GM19023 (cell line): ENCODE results near the gene FBXO2.
"Not testable (repeated sequence)": the region's sequence is repeated elsewhere in the genome, so short reads cannot be mapped to it uniquely, and the experiment has no call there.

ENCODE experiments used
- ATAC-seq: cut with Tn5 transposase; IDR thresholded peaks from one replicate; pipeline ENCODE4 v1.9.1; 2021; ENCODE audit warnings: mild to moderate bottlenecking, moderate library complexity; ENCODE audit not compliant: unreplicated experiment

FBXO2 gene

DNA sequence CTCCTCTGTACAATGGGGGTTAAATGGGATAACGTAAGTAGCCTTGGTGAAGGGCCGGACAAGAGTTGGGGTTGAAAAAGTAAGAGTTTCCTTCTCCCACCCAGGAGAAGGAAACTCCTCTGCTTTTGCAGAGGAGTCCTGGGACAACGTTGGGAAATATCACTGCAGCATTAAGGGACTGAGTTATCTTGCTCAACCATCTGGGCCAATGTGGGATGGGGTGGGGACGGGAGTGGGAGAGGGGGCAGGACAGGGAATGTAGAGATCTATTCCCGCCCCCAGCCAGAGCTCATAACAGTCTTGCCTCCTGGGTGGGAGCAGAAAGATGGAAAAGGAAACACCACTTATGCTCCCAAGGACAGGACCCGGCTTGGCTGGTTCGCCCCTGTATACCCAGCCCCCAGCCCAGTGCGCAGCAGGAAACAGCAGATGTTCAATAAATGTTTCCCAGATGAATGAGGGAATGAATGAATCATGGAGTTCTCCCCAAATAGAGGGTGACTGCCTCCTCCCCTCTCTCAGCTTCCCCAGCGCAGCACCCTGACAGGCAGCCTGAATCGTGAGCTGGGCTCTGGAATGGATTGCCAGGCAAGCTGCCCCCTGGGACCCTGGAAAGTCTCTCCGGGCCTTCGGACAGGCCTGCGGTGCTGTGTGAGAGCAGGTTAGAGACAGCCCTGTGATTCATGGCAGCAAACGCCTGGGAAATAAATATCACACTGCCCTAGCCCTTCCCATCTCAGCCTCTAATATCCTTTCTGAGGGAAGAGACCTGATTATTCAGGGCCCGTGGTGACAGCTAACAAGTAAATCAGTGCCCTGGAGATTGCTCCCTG lies 24.8 kb downstream of the FBXO2 start:
- no peak for ATAC-seq

DNA sequence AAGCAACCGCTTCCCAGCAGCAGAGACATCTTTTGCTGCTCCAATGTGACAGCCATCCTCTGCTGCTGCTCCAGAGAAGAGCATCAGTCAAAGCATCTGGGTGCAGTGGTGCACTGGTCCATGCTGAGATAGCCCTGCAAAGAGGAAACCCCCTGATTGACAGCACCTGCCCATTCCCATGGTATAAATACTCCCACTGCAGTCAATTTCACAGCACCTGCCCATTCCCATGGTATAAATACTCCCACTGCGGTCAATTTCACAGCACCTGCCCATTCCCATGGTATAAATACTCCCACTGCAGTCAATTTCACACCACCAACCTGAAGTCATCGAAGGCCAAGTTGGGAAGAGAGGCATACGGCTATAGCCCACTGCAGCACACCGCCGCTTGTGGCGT lies 25.5 kb downstream of the FBXO2 start:
- no peak for ATAC-seq

DNA sequence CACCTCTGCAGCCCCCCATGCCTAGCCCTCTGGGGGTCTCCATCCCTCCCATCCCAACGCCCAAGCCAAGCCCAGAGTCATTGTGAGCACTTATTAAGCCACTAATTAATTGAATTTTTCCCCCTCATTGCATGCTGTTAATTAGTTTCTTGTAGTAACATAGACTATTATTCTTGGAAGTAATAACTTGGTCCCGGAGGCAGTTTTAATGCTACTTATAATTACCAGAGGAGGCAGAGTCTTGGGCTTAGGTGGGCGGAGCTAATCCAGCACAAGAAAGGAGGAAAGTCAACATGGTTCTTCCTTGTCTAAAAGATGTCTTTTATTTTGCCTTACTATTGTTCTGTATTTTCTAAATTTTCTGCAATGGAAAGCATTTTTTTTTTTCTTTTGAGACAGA lies 27.7 kb downstream of the FBXO2 start:
- no peak for ATAC-seq

DNA sequence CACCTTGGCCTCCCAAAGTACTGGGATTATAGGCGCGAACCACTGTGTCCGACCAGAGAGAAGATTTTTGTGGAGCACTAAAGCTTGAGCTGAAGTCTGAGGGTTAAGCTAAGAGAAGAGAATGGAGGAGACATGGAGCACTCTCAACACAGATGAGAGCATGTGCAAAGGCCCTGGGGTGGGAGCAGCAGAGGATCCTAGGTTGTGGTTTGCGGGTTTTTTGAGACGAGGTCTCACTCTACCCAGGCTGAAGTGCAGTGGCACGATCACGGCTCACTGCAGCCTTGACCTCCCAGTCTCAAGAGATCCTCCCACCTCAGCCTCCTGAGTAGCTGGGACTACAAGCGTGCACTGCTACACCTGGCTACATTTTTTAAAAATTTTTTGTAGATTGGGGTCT lies 30.5 kb downstream of the FBXO2 start:
- ATAC-seq = no peak

DNA sequence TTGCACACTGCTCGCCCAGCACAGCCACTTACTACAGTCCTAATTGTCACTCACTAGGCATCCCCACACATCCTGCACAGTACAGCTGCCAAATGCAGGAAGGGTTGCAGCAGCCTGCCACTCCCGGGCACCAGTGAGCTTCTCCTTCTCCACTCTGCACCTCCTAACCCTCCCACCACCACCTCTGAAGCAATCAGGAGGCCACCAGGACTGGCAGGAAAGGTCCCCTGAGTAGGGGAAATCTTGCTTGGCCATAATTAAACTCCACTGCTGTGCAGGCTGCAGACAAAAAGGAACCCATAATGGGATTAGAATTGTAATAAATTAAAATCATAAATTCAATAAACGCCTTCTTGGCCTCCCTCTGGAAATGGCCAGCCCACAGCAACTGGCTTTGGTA lies 31.8 kb downstream of the FBXO2 start:
- ATAC-seq = no peak

DNA sequence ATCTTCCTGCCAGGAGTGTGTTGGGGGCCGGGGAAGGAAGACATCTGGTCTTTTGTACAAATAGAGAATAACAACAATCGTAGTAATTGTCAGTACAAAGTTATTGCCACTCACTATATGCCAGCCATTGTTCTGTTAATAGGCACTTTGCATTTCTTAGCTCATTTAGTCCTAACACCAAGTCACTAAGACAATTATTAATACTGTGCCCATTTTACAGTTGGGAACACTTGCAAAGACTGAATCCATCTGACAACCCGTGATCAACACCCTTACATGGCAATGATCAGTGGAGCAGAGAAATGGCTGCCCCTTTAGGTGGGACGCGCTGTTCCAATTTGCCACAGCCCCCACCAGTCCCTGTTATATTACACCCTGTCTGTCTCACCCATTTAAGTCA lies 33.3 kb downstream of the FBXO2 start:
- ATAC-seq = no peak

DNA sequence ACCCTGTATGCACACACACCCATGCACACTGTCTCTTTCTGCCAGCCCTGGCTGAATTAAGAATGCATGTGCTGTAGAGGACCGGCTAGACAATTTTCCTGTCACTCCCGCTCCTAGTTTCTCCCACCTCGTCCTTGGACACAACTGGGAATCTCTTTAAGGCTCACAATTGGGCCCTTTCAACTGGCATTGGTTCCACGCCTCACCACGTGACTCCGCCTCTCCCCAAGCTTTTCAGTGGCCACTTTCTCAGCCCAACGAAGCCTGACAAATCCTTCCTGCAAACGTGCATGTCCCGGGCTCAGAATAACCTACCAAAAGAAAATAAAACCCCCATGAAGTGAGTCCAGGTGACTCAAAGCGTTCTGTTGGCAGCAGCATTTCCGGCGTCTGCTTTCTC lies 33.8 kb downstream of the FBXO2 start:
- no peak for ATAC-seq

DNA sequence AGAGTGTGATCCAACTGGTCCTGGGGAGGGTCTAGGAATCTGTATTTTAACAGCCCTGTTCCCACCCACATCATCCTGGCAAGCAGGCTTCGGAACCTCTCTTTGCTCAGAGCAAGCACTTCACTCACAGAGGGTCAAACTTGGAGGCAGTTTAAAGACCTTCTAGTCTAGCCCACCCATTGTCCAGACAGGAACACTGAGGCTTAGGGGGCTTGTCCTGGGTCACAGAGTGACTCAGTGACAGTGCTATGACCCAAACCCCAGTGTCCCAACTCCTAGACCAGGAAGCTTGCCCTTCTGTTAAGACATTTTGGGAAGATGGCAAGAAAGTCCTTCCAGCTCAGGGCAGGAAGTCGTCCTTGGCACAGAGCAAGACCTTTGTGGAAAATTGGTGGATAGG lies 36.5 kb downstream of the FBXO2 start:
- ATAC-seq = no peak

DNA sequence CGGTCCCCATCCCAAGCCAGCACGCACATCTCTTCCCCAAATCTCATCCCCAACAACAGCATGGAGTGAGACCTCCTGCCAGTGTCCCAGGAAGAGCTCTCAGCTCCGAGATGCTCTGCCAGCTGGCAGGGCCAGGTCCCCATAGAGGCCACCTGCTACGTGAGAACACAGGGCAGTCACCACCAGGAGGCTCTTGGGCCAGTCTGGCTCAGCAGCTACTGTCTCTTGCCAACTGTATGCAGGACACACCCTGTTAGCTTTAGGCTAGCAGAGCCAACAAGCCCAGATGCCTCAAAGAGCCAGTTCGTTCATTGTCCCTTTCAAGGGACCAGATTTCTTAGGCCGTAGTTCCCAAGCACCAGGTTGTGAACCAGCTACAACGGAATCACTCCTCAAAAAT lies 36.9 kb downstream of the FBXO2 start:
- ATAC-seq = no peak

DNA sequence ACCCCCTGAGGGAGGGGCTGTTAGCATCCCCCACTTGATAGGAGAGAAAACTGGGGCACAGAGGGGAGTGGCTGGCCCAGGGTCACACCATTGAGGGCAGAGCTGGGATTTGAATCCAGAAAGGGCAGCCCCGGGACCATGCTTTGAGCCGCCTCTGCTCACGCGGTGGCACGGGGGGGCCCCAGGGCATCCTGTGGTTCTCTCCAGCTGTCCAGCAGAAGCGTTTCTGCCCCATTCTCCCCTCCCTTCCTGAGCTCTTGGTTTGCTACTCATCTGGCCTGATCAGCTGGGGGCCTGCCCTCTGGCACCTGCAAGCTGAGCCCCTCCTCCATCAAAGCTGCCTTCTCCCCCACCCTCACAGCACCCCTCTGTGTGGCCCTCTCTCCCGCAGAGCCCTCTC lies 37.5 kb downstream of the FBXO2 start:
- ATAC-seq = no peak

DNA sequence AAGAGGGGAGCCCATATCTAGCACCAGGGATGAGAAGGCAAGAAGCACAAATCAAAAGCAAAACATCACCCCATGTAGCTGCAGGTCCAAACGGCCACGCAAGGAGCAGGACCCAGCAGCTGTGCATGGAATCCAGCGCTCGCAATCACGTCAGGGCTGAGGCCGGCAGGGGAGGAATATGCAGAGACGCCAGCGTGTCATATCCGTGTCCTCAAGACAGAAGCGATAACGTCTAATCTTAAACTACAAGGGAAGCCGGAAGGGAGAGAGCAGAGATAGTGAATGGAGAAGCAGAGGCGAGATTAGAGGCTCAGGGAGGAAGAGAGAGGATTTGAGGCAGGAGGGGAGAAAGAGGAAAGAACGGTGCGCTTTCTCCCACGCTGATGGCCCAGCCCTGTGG lies 39.1 kb downstream of the FBXO2 start:
- ATAC-seq = no peak

DNA sequence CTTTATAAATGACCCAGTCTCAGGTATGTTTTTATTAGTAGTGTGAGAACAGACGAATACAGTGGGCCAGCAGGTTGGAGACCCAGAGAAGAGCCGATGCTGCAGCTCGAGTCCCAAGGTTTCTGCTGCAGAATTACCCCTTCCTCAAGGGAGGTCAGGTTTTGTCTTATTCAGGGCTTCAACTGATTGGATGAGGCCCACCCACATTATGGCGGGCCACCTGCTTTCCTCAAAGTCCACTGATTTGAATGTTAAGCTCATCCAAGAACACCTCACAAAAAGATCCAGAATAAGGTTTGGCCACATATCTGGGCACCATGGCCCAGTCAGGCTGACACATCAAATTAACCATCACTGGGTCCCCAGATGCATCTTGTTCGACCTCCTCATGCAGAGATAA lies 40.9 kb downstream of the FBXO2 start:
- no peak for ATAC-seq

DNA sequence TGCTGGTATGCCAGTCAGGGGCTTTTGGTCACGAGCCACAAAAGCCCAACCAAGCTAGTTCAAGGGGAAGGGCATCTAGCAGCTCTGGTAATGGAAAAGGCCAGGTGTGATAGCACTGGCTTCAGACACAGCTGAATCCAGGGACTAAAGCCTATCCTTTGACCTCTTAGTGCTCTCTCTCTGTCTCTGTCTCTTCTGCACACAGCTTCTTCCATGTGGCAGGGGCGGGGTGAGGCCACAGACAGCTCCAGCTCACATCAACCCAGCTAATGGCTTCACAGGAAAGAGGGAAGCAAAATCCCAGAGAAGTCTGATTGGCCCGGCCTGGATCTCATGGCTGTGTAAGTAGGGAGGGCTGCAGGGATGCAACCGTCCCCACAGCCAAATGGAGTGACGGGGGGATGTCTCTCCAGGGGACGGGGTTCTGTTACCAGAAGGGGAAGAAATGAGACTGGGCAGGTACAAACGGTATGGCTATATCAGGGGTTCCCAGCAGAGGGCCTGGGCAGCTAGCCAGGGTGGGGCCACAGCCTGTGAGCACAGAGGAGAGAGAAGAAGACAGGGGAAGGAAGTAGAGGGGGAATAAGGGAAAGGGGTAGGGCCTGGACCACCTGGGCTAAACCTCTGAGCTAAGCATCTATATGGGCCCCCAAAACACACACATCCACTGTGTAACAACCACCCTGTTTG lies 42.4 kb downstream of the FBXO2 start:
- no peak for ATAC-seq

DNA sequence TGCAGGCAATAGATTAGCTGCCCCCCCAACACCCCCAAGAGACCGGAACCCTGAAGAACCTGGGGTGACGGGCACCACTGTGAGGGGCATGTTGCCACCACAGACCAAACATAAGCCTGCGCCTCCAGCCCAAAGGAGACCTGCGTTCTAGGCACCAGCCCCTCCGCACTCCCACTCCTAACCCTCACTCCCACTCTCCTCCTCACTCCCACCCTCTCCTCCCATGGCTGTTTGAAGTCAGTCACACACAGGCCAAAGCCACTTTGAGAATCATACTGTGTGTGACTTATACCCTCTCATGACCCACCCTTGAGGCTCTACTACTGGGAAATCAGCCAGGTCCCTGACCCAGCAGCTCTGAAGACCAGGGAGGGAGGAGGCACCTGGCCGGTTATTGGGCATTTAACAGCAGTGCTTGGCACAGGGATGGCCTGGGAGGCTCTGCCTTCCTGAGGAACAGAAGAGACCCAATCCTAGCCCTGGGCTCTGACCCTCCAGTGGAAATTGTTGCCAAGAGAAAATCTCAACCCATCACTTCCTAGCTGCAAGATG lies 43.5 kb downstream of the FBXO2 start:
- ATAC-seq = no peak

DNA sequence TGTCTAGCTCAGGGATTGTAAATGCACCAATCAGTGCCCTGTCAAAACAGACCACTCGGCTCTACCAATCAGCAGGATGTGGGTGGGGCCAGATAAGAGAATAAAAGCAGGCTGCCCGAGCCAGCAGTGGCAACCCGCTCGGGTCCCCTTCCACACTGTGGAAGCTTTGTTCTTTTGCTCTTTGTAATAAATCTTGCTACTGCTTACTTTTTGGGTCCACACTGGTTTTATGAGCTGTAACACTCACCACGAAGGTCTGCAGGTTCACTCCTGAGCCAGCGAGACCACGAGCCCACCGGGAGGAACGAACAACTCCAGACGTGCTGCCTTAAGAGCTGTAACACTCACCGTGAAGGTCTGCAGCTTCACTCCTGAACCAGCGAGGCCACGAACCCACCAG lies 44.9 kb downstream of the FBXO2 start:
- not testable (repeated sequence) for ATAC-seq

DNA sequence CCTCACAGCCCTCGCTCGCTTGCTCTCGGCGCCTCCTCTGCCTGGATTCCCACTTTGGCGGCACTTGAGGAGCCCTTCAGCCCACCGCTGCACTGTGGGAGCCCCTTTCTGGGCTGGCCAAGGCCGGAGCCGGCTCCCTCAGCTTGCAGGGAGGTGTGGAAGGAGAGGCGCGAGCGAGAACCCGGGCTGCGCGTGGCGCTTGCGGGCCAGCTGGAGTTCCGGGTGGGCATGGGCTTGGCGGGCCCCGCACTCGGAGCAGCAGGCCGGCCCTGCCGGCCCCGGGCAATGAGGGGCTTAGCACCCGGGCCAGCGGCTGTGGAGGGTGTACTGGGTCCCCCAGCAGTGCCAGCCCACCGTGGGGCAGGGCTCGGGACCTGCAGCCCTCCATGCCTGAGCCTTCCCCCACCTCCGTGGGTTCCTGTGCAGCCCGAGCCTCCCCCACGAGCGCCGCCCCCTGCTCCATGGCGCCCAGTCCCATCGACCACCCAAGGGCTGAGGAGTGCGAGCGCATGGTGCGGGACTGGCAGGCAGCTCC lies 45.6 kb downstream of the FBXO2 start:
- not testable (repeated sequence) for ATAC-seq

DNA sequence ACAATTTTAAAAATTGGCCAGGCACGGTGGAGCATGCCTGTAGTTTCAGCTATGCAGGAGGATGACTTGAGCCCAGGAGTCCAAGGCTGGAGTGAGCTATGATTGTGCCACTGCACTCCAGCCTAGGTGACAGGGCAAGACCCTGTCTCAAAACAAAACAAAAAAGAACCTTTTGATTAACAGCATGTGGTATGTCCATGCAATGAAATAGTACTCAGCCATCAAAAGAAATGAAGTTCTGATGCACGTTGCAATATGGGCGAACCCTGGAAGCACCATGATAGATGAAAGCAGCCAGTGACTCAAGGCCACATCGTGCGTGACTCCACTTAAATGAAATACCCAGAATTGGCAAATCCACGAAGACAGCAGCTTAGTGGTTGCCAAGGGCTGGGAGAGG lies 47.5 kb downstream of the FBXO2 start:
- no peak for ATAC-seq

DNA sequence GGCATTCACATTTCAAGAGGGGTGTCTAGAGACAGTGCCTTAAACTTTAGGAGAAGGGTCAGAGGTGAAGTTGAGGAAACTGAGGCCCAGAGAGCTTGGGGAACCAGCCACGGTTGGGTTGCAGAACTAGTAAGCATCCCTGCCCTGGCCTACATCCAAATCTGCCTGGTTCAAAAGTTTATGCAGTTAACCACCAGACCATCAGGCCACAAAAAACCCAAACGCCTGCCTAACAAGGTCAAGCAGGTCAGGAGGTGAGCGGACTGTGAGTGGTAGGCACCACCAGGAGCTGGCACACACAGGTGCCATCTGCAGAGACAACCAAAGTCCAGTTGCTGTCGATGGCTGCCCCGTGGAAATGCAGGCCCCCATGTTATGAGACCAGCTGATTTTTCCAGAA lies 51.2 kb downstream of the FBXO2 start:
- no peak for ATAC-seq

DNA sequence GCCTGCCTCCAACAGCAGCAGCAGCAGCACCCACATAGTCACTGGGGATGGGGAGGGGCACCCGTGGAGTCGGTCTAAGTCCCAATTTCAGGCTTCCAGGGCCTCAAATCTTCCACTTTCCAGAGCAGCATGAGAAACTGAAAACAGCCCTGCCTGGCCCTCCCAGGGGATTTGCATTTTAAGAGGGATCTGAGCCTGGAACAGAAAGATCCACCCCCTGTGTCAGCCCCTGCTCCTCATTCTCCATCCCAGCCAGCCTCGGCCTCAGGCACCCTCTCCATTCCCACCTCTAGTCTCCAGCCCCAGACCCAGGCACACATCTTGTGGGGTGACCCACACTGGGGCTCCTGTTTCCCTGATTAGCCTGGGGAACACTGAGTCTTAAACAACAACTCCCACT lies 51.8 kb downstream of the FBXO2 start:
- no peak for ATAC-seq

DNA sequence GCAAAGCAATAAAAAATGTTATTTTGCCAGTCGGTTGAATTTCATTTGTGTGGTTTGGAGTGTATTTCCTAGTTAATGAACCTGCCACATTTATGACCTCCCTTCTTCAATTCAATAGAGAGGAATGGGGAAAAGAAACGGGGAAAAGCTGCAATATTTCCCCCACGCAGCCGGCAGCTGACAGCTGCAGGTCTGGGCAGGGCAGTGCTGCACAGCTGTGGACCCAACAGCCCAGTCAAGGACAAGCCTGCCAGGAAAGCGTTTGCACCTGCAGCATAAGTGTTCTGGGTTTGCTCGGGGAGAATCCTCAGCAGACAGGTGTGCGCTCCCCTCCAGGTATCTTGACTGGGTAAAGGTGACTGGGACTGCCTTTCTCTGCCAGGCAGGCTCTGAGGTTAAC lies 53.4 kb downstream of the FBXO2 start:
- ATAC-seq = no peak

DNA sequence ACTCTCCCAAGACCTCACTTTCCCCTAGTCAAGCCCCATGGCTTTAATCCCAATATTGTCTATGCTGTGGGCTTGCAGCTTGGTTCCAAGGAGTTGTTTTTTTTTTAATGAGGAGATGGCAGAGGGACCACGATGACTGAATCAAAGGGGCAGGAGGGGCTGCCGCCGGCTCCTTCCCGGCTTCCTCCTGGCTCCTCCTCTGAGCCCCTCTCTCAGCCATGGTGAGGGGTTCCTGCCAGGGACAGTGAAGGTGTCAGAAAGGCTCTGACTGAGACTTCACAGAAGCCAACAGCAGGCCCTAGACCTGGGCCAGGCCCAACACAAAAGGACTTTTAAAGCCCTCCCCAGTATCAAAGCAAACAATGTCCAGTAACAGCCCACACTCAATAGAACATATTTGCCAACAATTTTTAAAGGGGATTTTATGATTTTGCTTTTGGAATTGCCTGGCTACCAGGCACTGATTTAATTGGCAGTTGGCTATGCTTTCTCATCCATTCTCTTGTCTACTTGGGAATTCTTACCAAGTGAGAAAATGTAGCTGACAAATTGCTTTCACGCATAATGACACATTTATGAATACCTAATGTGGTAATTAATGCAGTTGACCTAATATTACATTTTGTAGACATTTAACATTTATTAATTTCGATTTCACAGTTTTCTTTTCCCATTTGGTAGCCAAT lies 54.2 kb downstream of the FBXO2 start:
- ATAC-seq = no peak
